Measurements from ENCODE around the gene DNAH9. TPM values are rescaled to one million over a fixed set of nuclear protein-coding genes. Genes with fewer than 3 reads are reported as not detected.
"Not testable (repeated sequence)": the region's sequence is repeated elsewhere in the genome, so short reads cannot be mapped to it uniquely, and the experiment has no call there.

Gene DNAH9
- total and polyA plus RNA-seq, 2 of the 8 experiments (the other 6 are each of a cell fraction or from before 2014, with no cell fraction given), result 0.21 to 0.86 TPM

- H3K23me2 ChIP-seq (ENCODE audit: low read depth, low read length); H3K27ac ChIP-seq (ENCODE audit: low read depth, low read length); H3K14ac ChIP-seq (ENCODE audit: insufficient read length); H2BK20ac ChIP-seq (ENCODE audit: low read length); H2BK120ac ChIP-seq (replicated peaks; ENCODE audit: low read depth, low read length); H4K20me1 ChIP-seq (replicated peaks in 1 of 2; ENCODE audit: control insufficient read depth in 1 of 2, insufficient read depth in 2 of 2, low read length in 2 of 2); H4K8ac ChIP-seq (ENCODE audit: extremely low read depth, insufficient read depth, low read length); POLR2A ChIA-PET (ENCODE audit: partially characterized antibody); H3K23ac ChIP-seq (ENCODE audit: insufficient read length); H3K36me3 ChIP-seq (ENCODE audit: control insufficient read depth in 2 of 4, insufficient read depth in 4 of 4, low read length in 3 of 4); H2BK12ac ChIP-seq (ENCODE audit: low read depth, low read length); H3K4me2 ChIP-seq (ENCODE audit: insufficient read depth in 1 of 2, low read depth in 2 of 2, low read length in 2 of 2); H2AK5ac ChIP-seq (ENCODE audit: low read depth, low read length); H3K56ac ChIP-seq (replicated peaks; ENCODE audit: insufficient read length, low read depth, low read length); H3K27me3 ChIP-seq (replicated peaks in 1 of 4; ENCODE audit: control insufficient read depth in 3 of 4, extremely low read depth in 1 of 4, insufficient read depth in 3 of 4, low read length in 3 of 4); H2AFZ ChIP-seq (ENCODE audit: low read length); FAIRE-seq; H3K4me3 ChIP-seq (ENCODE audit: extremely low read depth in 1 of 4, insufficient read depth in 2 of 4, low read depth in 3 of 4, low read length in 4 of 4); H3K18ac ChIP-seq (ENCODE audit: extremely low read depth, low read length); H4K5ac ChIP-seq (ENCODE audit: insufficient read length, low read depth, low read length); H3K4me1 ChIP-seq (replicated peaks in 1 of 4; ENCODE audit: control insufficient read depth in 3 of 4, insufficient read depth in 4 of 4, low read length in 3 of 4); H2BK15ac ChIP-seq (ENCODE audit: low read length); H3K4ac ChIP-seq (replicated peaks; ENCODE audit: insufficient read length, low read depth, low read length); DNase-seq (ENCODE audit: low read depth in 1 of 2, low spot score in 2 of 2); H3K79me2 ChIP-seq (ENCODE audit: control insufficient read depth in 1 of 2, insufficient read depth in 2 of 2, low read length in 2 of 2); H2BK5ac ChIP-seq (ENCODE audit: low read depth, low read length); H3K79me1 ChIP-seq (ENCODE audit: low read depth, low read length); H4K91ac ChIP-seq (replicated peaks; ENCODE audit: insufficient read length, low read length); H3K9ac ChIP-seq (replicated peaks in 1 of 4; ENCODE audit: extremely low read depth in 1 of 4, low read depth in 3 of 4, low read length in 3 of 4): not testable (repeated sequence)
- H3K9me3 ChIP-seq (ENCODE audit: insufficient read depth in 2 of 2, low read depth in 1 of 2, low read length in 1 of 2), result peaks cover 9 to 12% of the 10 kb centered on the region in 2 experiments
- CTCF ChIA-PET (ENCODE audit: partially characterized antibody), result interaction anchor here (10.2 kb wide), 1 partner anchor 14 kb away, joined by 62 read pairs; no protein-coding TSS in a partner anchor
- WGBS, 2 experiments (ENCODE audit: extremely low coverage in 1 of 2, insufficient coverage in 1 of 2, insufficient read length in 1 of 2, insufficient replicate concordance in 2 of 2, low coverage in 1 of 2, low lambda C conversion rate in 2 of 2, missing lambda C conversion rate in 1 of 2), result 91% methylated on average over 1 of the region's 1 CpG; no CpG with 5 or more reads in 1 of the 2 experiments
Measured at GRCh38 chr17:11949571-11949970, 351.3 kb downstream of the DNAH9 start.

All from H1 (cell line).